ENCODE measurements around the gene DENND6A. TPM values are rescaled to one million over a fixed set of nuclear protein-coding genes. Genes with fewer than 3 reads are reported as not detected.
A peak's percentile ranks its signal among the peaks of the same experiment; 100 is the strongest.
"Not testable (repeated sequence)": the region's sequence is repeated elsewhere in the genome, so short reads cannot be mapped to it uniquely, and the experiment has no call there.

Gene DENND6A, protein sequence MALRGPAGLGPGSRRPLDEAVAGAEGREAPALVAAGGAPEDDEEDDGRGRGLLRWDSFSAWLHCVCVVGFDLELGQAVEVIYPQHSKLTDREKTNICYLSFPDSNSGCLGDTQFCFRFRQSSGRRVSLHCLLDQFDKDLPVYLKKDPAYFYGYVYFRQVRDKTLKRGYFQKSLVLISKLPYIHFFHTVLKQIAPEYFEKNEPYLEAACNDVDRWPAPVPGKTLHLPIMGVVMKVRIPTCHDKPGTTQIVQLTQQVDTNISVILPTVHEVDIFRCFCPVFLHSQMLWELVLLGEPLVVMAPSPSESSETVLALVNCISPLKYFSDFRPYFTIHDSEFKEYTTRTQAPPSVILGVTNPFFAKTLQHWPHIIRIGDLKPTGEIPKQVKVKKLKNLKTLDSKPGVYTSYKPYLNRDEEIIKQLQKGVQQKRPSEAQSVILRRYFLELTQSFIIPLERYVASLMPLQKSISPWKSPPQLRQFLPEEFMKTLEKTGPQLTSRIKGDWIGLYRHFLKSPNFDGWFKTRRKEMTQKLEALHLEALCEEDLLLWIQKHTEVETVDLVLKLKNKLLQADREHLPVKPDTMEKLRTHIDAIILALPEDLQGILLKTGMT
- 10 to 100 TPM; 15.4 to 16.0 TPM for total RNA-seq
- long read RNA-seq, partial matches to known transcripts, result 0 of 1 reads
- long read RNA-seq, other reads (novel, unspliced or antisense), result 1 of 1 reads

DNA sequence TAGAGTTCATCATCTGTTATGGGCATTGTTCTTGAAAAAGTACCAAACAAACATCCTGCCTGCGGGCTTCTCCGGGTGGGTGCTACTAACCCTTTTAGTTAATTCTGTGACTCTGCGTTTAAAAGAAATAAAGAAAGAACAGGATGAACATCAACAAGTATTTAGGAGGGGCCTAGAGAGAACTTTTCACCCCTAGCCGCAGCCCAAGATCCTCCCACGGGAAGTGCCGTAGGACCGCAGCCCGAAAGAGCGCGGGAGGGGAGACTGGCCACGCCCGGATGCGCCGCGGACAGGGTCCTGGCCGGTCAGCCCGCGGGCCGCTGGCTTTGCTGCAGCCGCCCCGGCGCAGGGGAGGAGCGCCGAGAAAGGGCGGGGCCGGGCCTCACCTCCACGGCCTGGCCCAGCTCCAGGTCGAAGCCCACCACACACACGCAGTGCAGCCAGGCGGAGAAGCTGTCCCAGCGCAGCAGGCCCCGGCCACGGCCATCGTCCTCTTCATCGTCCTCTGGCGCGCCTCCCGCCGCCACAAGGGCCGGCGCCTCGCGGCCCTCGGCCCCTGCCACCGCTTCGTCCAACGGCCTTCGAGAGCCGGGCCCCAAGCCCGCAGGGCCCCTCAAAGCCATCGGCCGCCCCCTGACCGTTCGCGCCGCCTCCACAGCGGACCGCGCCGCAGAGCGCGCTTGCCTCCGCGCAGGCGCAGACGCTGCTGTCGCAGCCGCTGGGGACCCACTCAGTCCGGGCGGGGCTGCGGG, at the start of gene DENND6A:
Gene DENND6A, minus strand, starts transcription at position 682 of the 752 bp plus-strand sequence. Its CDS starts 59 bp downstream, at position 623.
- intact Hi-C loops (cut with DNase I, micrococcal nuclease), result no loop called here
- DNase-seq (peak; percentile 87 to 98), ATAC-seq (peak; percentile 97)

DNA sequence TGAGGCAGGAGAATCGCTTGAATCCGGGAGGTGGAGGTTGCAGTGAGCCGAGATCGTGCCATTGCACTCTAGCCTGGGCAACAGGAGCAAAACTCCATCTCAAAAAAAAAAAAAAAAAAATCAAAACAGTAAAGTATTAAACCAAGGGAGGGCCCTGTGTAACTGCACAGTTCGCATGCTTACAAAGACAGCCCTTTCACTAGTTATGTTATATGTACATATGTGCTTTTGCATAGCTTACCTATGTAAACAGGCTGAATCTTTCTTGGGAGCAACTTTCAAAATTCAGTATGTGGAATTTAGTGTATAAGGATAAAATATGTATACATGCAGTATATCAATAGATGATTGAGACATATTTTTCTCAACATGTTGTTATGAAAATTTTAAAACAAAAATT, 47.1 kb upstream of the DENND6A start:
- ATAC-seq (no peak), DNase-seq (no peak)
- intact Hi-C loops (cut with DNase I, micrococcal nuclease), result no loop called here

DNA sequence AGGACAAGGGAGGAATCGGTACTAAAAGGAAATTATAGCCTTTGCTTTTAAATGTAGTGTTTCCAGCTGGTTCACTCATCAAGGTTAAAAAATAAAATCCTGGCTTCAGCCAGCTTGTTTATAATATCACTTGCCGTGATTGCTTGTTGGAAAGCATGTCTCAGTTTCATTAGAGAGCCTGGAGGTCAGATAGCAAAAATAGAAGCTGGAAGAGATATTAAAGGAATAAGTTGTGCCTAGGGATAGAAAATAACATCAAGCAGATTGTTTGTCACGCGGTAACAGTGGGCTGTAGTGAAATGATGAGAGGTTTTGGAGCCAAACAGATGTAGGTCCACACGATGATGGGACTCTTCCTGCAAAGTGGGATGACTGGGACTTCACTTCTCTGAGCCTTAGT, 45.5 kb upstream of the DENND6A start:
- DNase-seq (no peak), ATAC-seq (no peak)
- intact Hi-C loops (cut with DNase I, micrococcal nuclease), result no loop called here

DNA sequence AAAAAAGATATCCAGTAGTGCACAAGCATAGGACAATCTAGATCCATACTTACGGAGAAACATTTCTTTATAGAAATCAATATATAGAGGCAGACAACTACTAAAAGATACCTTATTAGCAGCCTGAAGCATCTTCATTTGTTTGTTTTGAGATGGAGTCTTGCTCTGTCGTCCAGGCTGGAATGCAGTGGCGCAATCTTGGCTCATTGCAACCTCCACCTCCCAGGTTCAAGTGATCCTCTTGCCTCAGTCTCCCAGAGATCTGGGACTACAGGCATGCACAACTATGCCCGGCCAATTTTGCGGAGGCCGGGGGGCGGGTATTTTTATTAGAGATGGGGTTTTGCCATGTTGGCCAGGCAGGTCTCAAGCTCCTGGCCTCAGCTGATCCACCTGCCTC, 45.0 kb upstream of the DENND6A start:
- DNase-seq (no peak), ATAC-seq (no peak)
- intact Hi-C loops (cut with DNase I, micrococcal nuclease), result no loop called here

DNA sequence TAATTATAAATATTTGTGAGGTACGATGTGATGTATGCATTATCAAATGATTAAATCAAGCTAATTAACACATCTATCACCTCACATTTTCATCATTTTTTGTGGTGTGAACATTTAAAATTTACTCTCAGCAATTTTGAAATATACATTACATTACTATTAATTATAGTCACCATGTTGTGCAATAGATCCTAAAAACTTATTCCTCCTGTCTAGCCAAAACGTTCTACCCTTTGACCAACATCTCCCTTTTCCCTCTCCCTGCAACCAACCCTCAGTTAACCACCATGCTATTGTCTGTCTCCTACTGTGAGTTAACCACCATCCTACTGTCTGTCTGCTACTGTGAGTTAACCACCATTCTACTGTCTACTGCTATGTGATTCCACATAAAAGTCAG, 42.5 kb upstream of the DENND6A start:
- DNase-seq, result no peak
- intact Hi-C loops (cut with DNase I, micrococcal nuclease), result no loop called here
- no peak for ATAC-seq

DNA sequence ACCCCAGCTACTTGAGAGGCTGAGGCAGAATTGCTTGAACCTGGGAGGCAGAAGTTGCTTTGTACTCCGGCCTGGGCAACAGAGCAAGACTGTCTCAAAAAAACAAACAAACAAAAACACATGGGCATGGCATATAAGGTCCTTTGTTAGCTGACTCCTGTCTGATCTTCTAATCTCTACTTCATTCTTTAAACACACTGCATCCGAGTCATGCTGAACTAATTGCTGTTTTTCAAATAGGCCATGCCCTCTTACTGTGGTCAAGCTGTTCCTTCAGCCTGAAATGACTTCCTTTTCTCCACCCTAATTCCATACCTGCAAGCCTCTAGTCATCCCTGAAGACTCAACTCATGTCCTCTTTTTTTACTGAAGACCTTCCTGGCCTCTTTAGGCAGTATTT, 40.9 kb upstream of the DENND6A start:
- ATAC-seq (no peak), DNase-seq (no peak)
- intact Hi-C loops (cut with DNase I, micrococcal nuclease), result no loop called here

DNA sequence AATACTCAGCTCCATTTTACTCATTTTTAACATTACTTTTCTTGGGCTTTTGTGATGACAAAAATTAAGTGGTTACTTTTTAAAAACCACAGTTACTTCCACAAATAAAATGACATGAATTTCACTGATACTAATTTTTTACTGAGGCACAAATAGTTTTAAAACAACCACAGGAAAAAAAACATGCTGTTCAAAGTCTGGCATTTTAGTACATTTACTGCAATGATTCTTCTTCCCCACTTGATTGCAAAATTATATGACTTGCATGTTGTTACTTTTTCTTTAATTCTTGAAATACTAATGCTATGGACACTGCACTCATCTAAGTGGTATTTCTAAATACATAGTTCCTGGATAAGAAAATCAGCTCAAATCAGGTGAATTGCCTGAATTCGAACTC, 38.4 kb upstream of the DENND6A start:
- DNase-seq (no peak), ATAC-seq (no peak)
- intact Hi-C loops (cut with DNase I, micrococcal nuclease), result no loop called here

DNA sequence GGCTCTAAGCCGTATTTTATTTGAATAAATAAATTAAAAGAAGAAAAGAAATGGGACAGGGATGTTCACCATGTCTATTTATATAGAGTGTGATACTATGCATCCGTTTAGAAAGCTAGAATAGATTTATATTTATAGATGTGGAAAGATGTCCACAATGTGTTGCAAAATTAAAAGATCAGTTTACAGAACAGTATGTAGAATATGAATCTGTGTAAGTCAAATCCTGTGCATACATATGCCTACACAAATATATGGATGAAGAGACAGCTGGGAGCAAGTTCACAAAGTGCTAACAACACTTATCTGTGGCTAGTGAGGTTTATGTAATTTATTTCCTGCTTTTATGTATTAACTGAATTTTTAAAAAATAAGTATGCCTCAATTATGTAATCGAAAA, 37.8 kb upstream of the DENND6A start:
- no peak for ATAC-seq
- intact Hi-C loops (cut with DNase I, micrococcal nuclease), result no loop called here
- DNase-seq, result no peak

DNA sequence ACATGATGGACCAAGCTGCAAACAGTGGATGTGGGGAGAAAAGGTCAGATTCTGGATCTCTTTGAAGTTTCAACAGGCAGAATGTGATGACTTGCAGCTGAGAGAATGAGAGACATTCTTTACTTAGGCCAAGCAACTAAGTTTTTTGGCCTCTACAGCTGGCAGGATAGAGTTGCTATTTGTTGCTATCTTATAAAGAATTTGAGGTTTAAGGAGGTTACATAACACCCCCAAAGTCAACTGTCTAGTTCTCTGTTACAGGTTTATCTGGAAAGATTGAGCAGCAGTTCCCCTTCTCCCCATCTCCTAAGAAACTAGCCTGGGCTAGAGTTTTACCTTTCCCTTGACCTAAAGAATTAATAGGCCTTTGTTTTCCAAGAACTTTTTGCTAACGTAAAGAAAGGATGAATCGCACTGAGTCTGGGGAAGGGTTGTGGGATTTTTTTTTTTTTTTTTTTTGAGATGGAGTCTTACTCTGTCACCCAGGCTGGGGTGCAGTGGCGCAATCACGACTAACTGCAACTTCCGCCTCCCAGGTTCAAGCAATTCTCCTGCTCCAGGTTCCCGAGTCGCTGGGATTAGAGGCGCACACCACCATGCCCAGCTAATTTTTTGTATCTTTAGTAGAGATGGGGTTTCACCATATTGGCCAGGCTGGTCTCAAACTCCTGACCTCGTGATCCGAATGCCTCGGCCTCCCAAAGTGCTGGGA, 36.6 kb upstream of the DENND6A start:
- DNase-seq (no peak), ATAC-seq (no peak)
- intact Hi-C loops (cut with DNase I, micrococcal nuclease), result no loop called here

DNA sequence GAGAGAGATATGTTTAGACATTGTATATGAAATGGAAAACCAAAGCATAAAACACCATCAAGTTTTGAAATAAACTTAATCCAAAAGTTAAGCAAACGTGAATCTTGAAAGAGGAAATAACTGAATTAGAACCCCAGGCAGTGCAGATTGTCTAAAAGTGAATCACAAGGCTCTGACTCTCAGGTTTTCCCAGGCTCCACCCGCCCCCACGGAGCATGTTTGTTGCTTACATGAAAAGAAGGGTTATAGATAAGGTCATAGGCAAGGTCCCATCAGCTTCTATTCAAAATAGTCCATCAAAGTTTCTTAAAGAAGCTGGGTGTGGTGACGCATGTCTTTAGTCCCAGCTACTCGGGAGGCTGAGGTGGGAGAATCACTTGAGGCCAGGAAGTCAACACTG, 34.2 kb upstream of the DENND6A start:
- intact Hi-C loops (cut with DNase I, micrococcal nuclease), result no loop called here
- ATAC-seq (no peak), DNase-seq (no peak)

DNA sequence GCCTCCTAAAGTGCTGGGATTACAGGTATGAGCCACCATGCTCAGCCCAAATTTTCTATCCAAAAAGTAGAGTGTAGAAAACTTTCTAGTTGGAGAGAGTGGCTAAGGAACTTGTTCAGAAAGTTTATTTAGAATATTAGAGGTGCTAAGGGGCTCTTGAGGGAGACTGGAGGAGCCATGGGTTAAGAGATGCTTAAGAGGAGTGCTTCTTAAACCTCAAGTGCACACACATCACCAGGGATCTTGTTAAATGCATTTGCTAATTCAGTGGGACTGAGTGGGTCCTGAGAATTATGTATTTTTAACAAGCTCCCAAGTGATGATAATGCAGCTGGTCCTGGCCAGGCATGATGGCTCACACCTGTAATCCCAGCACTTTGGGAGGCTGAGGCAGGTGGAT, 33.5 kb upstream of the DENND6A start:
- no peak for ATAC-seq
- intact Hi-C loops (cut with DNase I, micrococcal nuclease), result no loop called here

DNA sequence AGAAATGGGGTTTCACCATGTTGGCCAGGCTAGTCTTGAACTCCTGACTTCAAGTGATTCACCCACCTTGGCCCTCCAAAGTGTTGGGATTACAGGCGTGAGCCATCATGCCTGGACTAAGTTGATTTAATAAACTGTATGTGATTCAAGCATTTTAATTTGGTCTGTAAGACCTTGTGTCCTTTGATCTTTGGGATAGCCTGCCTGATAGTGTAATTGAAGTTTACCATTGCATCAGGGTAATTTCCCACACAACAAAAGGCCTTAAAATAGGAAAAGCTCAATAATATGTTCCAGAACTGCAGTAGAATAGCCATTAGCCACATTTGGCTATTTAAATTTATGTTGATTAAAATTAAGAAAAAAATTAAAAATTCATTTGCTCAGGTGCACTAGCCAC, 25.2 kb upstream of the DENND6A start:
- DNase-seq (no peak), ATAC-seq (no peak)
- intact Hi-C loops (cut with DNase I, micrococcal nuclease), result no loop called here

More for the DNA sequence above, 33.5 kb upstream of the DENND6A start:
- no peak for DNase-seq

DNA sequence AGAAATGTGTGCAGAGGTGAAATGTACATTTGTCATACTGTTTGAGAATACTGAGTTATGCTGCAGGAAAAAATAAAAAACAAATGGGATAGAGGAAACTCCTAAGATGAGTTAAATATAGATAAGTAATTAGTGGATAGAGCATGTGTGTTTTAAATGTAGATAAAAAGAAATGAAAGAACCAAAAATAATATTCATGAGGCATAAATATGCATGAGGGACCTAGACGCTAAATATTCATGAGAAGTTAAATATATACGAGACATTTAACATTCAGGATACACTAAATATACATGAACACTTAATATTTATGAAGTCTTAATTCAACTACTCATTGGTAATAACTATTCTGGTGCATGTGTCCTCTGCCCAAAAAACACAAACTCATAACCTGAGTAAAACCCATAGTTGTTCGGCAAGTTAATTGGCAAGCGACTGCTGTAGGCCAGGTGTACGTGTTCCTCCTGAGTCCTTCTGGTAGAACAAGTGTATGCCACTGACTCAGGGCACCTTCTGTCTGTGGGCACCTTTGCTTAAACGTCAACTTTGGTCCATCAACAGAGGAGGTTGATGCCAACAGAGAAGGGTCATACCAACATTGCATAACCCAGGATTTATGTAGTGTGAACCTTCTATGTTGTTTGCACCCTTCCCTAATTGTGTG, 24.5 kb upstream of the DENND6A start:
- no peak for ATAC-seq
- intact Hi-C loops (cut with DNase I, micrococcal nuclease), result no loop called here
- DNase-seq, result no peak

DNA sequence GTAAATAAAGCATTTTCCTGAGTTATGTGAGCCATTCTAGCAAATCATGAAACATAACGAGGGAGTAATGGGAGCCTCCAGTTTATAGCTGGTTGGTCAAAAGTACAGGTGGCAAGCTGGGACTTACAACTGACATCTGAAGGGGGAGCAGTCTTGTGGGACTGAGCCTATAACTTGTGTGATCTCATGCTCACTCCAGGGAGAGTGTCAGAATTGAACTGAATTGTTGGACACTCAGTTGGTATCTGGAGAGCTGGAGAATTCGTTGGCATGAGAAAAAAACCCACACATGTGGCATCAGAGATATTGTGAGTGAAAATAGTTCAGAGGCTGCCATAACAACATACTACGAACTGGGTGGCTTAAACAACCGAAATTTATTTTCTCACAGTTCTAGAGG, 22.8 kb upstream of the DENND6A start:
- no peak for DNase-seq

DNA sequence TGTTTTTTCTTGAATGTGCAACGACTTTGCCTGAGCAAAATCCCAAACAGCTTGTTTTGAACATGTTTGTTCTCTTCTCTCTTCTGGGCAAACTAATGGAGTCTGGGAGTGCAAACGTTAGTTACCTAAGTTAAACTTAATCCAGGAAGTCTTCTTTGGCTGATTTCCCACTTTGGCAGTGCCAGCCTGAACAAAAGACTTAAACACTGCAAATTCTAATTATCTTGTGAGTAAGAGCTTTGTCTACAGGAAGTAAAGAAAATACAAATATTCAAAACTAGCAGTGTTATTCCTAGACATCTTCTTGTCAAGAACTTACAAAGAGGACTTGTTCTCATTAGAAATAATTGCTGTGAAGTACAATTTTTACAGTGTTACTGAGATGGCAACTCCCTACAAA, 16.7 kb upstream of the DENND6A start:
- no peak for ATAC-seq
- intact Hi-C loops (cut with DNase I, micrococcal nuclease), result no loop called here
- no peak for DNase-seq

More for the DNA sequence above, 22.8 kb upstream of the DENND6A start:
- ATAC-seq, result no peak
- intact Hi-C loops (cut with DNase I, micrococcal nuclease), result no loop called here

DNA sequence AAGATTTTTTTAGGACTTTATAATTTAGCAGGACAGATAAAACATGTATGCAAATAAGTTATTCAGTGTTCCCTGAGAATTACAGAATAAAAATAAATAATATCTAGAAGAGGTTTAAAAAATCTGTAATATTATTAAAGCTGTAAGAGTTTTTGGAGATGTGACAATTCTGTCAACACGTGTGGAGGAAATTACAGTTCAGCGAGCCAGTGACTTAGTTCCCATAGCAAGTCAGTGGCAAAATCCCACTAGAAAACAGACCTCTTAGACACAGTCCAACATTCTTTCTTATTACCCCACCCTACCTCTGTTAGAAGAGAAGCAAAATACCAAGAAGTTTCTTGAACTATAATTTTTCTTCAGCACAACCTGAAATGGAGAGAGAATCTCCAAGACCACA, 16.2 kb upstream of the DENND6A start:
- no peak for ATAC-seq
- intact Hi-C loops (cut with DNase I, micrococcal nuclease), result no loop called here
- no peak for DNase-seq

DNA sequence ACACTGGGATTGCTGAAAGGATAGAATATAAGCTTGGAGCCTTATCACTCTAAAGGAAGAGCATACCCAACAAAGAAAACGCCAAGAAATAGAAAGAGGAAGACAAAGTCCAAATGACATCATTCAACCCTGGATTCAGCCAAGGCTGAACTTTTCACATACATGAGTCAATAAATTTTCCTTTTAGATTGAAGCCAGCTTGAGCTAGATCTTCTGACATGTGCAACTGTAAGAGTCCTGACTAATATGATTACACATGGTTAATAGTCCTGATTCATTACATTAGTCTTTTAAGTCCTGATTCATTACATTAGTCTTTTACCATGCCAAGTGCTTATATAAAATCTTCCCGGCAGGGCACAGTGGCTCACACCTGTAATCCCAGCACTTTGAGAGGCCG, 13.6 kb upstream of the DENND6A start:
- no peak for DNase-seq
- intact Hi-C loops (cut with DNase I, micrococcal nuclease), result no loop called here
- peak; percentile 97 for ATAC-seq

DNA sequence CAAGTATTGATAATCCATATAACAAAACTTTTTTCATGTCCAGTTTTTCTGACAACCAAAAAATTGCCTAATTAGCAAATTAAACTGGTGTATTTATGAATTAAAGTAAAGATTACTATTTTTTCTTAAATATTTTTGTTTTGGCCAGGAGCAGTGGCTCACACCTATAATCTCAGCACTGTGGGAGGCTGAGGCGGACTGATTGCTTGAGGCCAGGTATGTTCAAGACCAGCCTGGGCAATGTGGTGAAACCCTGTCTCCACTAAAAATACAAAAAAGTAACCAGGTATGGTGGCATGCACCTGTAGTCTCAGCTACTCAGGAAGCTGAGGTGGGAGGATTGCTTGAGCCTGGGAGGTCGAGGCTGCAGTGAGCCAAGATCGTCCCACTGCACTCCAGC, 12.5 kb upstream of the DENND6A start:
- intact Hi-C loops (cut with DNase I, micrococcal nuclease); ATAC-seq; DNase-seq: not testable (repeated sequence)

DNA sequence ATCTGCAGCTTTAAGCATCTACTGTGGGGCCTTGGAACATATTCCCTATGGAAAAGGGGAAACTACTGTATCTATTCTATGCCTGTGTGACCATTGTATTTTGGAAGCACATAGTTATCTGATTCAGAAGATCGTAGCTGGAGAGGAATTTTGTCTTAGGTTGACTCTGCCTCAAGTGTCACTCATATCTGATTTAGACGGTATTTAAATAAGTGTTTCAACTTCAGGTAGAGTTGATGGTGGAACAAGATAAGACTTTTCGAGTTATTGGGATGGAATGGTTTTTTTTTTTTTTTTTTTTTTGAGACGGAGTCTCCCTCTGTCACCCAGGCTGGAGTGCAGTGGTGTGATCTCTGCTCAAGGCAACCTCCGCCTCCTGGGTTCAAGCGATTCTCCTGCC, 8.9 kb upstream of the DENND6A start:
- intact Hi-C loops (cut with DNase I, micrococcal nuclease), result no loop called here

More for the DNA sequence above, 8.9 kb upstream of the DENND6A start:
- DNase-seq, result no peak
- no peak for ATAC-seq
